ENCODE data around the gene ITGB2. TPM values are rescaled to one million over a fixed set of nuclear protein-coding genes. Genes with fewer than 3 reads are reported as not detected.

The ITGB2 gene
- total and polyA plus RNA-seq, 2 donors (not counting 1 experiment from before 2014, with no cell fraction given), result 0.05 TPM; not detected in 1

- no peaks in the 10 kb centered on the region for H4K20me1 ChIP-seq (ENCODE audit: control insufficient read depth, extremely low read depth, insufficient read depth, low read length)
- no peaks in the 10 kb centered on the region for H3K27me3 ChIP-seq (ENCODE audit: control insufficient read depth, insufficient read depth, low read length)
- H3K27ac ChIP-seq (ENCODE audit: insufficient read depth, low read length), result no peak overlapping the region
- peaks cover 2% of the 10 kb centered on the region for H3K79me2 ChIP-seq (ENCODE audit: control insufficient read depth, insufficient read depth, low read length)
- no peaks in the 10 kb centered on the region for H3K4me1 ChIP-seq (ENCODE audit: control insufficient read depth, extremely low read depth, insufficient read depth, low read length)
- H3K4me2 ChIP-seq (ENCODE audit: extremely low read depth, insufficient read depth, low read length), result no peak overlapping the region
- no peak overlapping the region for H2AFZ ChIP-seq (ENCODE audit: low read length)
- DNase-seq (ENCODE audit: low read depth in 2 of 2), result no peak
- no peak for TF ChIP-seq EZH2 (IDR thresholded peaks at IDR 0.05; ENCODE audit: low read length, missing control alignments)
- no peak for TF ChIP-seq CTCF (conservative IDR thresholded peaks at IDR 0.05 in 1 of 2, IDR thresholded peaks at IDR 0.05 in 1 of 2; ENCODE audit: low read depth in 1 of 2, low read length in 2 of 2)
- H3K4me3 ChIP-seq (replicated peaks in 1 of 4; ENCODE audit: control extremely low read depth in 1 of 4, insufficient read depth in 1 of 4, low read depth in 3 of 4, low read length in 4 of 4), result no peak overlapping the region
- H3K9me3 ChIP-seq (ENCODE audit: control insufficient read depth, insufficient read depth, low read depth, low read length), result no peaks in the 10 kb centered on the region
- peaks cover 7% of the 10 kb centered on the region for H3K36me3 ChIP-seq (ENCODE audit: control insufficient read depth, insufficient read depth, low read length)
- H3K9ac ChIP-seq (ENCODE audit: insufficient read depth, low read length), result no peak overlapping the region
Measured at GRCh38 chr21:44952116-44952928, 31.6 kb upstream of the ITGB2 start.

GRCh38 chr21:44951186-44951915, 30.7 kb upstream of the ITGB2 start:
- TF ChIP-seq CTCF (conservative IDR thresholded peaks at IDR 0.05 in 1 of 2, IDR thresholded peaks at IDR 0.05 in 1 of 2; ENCODE audit: low read depth in 1 of 2, low read length in 2 of 2), result no peak
- TF ChIP-seq EZH2 (IDR thresholded peaks at IDR 0.05; ENCODE audit: low read length, missing control alignments), result no peak
- peaks cover 4% of the 10 kb centered on the region for H3K79me2 ChIP-seq (ENCODE audit: control insufficient read depth, insufficient read depth, low read length)
- H4K20me1 ChIP-seq (ENCODE audit: control insufficient read depth, extremely low read depth, insufficient read depth, low read length), result no peaks in the 10 kb centered on the region
- no peak overlapping the region for H3K27ac ChIP-seq (ENCODE audit: insufficient read depth, low read length)
- no peak overlapping the region for H3K4me3 ChIP-seq (replicated peaks in 1 of 4; ENCODE audit: control extremely low read depth in 1 of 4, insufficient read depth in 1 of 4, low read depth in 3 of 4, low read length in 4 of 4)
- no peak overlapping the region for H2AFZ ChIP-seq (ENCODE audit: low read length)
- no peak overlapping the region for H3K9ac ChIP-seq (ENCODE audit: insufficient read depth, low read length)
- H3K4me2 ChIP-seq (ENCODE audit: extremely low read depth, insufficient read depth, low read length), result no peak overlapping the region
- H3K27me3 ChIP-seq (ENCODE audit: control insufficient read depth, insufficient read depth, low read length), result no peaks in the 10 kb centered on the region
- DNase-seq (ENCODE audit: low read depth in 2 of 2), result no peak
- no peaks in the 10 kb centered on the region for H3K4me1 ChIP-seq (ENCODE audit: control insufficient read depth, extremely low read depth, insufficient read depth, low read length)
- peaks cover 7% of the 10 kb centered on the region for H3K36me3 ChIP-seq (ENCODE audit: control insufficient read depth, insufficient read depth, low read length)
- no peaks in the 10 kb centered on the region for H3K9me3 ChIP-seq (ENCODE audit: control insufficient read depth, insufficient read depth, low read depth, low read length)

GRCh38 chr21:44950351-44950750, 29.7 kb upstream of the ITGB2 start:
- Histone ChIP-seq H4K20me1 (ENCODE audit: control insufficient read depth, extremely low read depth, insufficient read depth, low read length) (no peaks in the 10 kb centered on the region), H2AFZ (ENCODE audit: low read length) (no peak overlapping the region), H3K27me3 (ENCODE audit: control insufficient read depth, insufficient read depth, low read length) (no peaks in the 10 kb centered on the region), H3K36me3 (ENCODE audit: control insufficient read depth, insufficient read depth, low read length) (peaks cover 8% of the 10 kb centered on the region), H3K4me3 (replicated peaks in 1 of 4; ENCODE audit: control extremely low read depth in 1 of 4, insufficient read depth in 1 of 4, low read depth in 3 of 4, low read length in 4 of 4) (no peak overlapping the region), H3K79me2 (ENCODE audit: control insufficient read depth, insufficient read depth, low read length) (peaks cover 4% of the 10 kb centered on the region), H3K4me1 (ENCODE audit: control insufficient read depth, extremely low read depth, insufficient read depth, low read length) (no peaks in the 10 kb centered on the region), H3K9ac (ENCODE audit: insufficient read depth, low read length) (no peak overlapping the region), H3K27ac (ENCODE audit: insufficient read depth, low read length) (no peak overlapping the region), H3K4me2 (ENCODE audit: extremely low read depth, insufficient read depth, low read length) (no peak overlapping the region), H3K9me3 (ENCODE audit: control insufficient read depth, insufficient read depth, low read depth, low read length) (no peaks in the 10 kb centered on the region)
- TF ChIP-seq EZH2 (IDR thresholded peaks at IDR 0.05; ENCODE audit: low read length, missing control alignments), result no peak
- no peak for TF ChIP-seq CTCF (conservative IDR thresholded peaks at IDR 0.05 in 1 of 2, IDR thresholded peaks at IDR 0.05 in 1 of 2; ENCODE audit: low read depth in 1 of 2, low read length in 2 of 2)
- DNase-seq (ENCODE audit: low read depth in 2 of 2), result no peak

Measured in fibroblast of lung (primary cell).